HG03108 (cell line): ENCODE measurements around the gene PTTG1IP.

Source experiments
- ATAC-seq: cut with Tn5 transposase; IDR thresholded peaks from one replicate; pipeline ENCODE4 v1.9.1; 2021; ENCODE audit warnings: moderate library complexity; ENCODE audit not compliant: unreplicated experiment

The PTTG1IP gene

GRCh38 chr21:44910229-44911067 is 37.0 kb upstream of the PTTG1IP start:
- ATAC-seq, result no peak

- no peak for ATAC-seq
Measured at GRCh38 chr21:44909719-44910118, 36.2 kb upstream of the PTTG1IP start.

- no peak for ATAC-seq
Measured at GRCh38 chr21:44908908-44909307, 35.4 kb upstream of the PTTG1IP start.

GRCh38 chr21:44907966-44908895 is 34.7 kb upstream of the PTTG1IP start:
- ATAC-seq, result no peak

- no peak for ATAC-seq
Measured at GRCh38 chr21:44907225-44907965, 33.9 kb upstream of the PTTG1IP start.

GRCh38 chr21:44905728-44906090 is 32.2 kb upstream of the PTTG1IP start:
- ATAC-seq, result no peak

GRCh38 chr21:44905016-44905727 is 31.7 kb upstream of the PTTG1IP start:
- ATAC-seq, result no peak

DNA sequence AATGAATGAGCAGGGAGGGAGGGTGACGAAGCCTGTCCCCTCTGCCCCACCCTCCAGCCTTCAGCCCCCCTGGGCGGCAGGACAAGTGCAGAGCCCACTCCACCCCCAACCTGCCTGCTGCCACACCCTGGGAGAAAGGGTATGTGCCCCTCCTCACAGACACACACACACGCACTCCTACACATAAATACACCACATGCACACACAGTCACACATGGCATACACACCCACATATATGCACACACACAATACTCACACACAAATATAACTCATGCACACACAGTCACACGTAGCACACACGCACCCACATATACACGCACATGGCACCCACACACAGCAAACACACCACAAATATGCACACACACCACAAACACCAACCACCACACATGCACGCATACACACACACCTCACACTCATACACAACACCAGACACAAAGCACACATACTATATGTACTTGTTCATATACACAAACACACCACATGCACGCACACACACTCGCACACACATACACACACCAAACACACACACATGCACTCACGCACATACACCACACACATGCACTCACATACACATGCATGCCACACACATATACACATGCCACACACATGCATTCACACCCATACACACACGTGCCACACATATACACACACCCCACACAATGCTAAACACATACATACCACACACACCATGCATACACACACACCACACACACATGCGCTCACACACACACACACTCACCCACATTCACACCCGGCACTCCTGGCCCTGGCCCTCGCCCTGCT is 30.8 kb upstream of the PTTG1IP start:
- ATAC-seq, result no peak

DNA sequence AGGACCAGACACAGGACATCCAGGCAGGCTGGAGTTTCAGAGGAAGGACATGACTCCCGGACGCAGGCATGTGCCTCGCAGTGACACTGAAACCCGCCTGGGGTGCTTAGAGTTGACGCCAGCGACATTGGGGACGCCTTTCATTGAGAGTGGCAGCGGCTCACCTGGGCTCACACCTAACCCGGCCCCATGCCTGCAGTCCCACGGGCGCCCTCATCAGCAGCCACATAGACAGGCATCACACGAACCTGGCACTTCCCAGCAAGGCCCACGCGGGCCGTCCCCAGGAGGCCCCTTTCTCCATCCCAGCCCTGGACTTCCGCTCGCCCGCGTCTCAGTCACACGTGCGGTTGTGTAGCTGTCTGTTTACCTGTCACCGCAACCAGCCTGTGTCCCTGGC is 30.2 kb upstream of the PTTG1IP start:
- ATAC-seq, result no peak

- no peak for ATAC-seq
Measured at GRCh38 chr21:44903050-44903685, 29.7 kb upstream of the PTTG1IP start.

DNA sequence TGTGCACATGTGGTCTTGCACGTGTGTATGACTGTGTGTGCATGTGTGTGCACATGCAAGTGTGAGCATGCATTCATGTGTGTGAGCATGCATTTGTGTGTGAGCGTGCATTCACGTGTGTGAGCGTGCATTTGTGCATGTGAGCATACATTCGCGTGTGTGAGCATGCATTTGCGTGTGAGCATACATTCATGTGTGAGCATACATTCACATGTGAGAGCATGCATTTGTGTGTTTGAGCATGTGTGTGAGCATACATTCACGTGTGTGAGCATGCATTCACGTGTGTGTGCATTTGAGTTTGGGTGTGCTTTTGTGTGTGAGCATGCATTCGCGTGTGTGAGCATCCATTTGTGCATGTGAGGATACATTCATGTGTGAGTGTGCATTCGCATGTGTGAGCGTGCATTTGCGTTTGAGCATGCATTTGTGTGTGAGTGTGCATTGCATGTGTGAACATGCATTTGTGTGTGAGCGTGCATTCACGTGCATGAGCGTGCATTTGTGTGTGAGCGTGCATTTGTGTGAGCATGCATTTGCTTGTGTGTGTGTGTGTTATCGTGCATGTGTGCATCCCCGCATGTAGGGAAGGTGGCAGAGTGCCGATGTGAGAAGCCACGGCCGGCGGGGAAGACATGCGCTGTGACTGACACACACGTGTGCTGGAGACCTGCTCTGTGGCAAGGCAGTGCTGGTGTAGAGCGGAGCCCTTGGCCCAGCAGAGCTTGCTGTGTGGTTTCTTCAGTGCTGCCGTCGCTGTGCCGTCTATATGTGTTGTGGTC is 29.0 kb upstream of the PTTG1IP start:
- ATAC-seq, result no peak

DNA sequence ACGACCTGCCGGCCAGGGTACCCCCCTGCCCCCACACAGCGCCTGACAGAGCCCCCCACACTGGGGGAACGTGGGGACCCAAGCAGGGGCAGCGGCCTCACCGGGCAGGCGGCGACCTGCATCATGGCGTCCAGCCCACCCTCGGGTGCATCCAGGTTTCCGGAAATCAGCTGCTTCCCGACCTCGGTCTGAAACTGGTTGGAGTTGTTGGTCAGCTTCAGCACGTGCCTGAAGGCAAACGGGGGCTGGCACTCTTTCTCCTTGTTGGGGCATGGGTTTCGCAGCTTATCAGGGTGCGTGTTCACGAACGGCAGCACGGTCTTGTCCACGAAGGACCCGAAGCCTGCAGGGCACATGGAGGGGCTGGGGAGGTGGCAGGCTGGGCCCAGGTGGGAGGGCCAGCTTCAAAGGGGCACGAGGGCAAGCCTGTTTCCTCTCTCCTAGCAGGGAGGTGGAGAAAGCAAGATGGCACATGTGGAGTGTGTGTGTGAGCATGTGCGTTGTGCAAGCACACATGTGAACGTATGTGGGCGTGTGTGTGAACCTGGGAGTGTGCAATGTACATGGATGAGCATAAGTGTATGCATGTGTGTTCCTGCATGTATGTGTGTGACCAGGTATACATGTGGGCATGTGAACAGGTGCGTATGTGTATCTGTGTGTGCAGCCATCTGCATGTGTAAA is 28.0 kb upstream of the PTTG1IP start:
- no peak for ATAC-seq

- ATAC-seq, result no peak
Measured at GRCh38 chr21:44900559-44901251, 27.2 kb upstream of the PTTG1IP start.

DNA sequence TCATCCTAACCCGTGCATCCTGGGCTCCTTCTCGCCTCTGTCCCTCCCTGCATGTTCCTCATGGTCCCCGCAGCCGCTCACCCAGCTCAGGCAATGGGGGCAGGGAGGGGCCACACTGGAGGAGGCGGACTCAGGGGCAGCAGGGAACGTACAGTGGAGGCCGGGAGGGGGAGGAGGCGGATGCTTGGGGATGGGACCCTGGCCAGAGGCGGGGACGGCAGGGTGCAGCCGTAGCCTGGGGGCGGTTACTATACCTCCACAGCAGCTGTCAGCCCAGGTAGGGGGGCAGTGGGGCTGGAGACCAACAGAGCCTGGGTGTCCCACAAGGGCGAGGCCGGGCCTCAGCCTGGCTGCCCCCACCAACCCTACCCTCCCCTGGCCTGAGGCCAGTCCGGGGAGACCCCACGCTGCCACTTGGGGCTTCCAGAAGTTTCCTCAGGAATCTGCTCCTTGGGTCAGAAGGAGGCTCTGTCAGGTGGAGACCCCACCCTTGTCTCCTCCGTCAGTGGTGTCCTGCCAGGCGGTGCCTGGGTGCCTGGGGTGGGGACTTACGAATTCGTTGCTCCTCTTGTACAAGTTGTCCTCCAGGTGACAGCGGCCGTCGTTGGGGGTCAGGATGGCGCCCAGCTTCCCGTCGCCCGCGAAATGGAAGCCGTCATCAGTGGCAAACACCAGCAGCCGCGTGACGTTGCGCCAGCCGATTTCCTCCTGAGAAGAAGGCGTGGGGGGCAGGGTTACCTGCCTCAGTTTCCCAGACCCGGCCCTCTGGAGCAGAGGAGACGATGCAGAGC is 26.5 kb upstream of the PTTG1IP start:
- ATAC-seq, result no peak

GRCh38 chr21:44898851-44899767 is 25.6 kb upstream of the PTTG1IP start:
- ATAC-seq, result no peak
